DOHH2 (cell line): Measurements from ENCODE around the gene TRMT1.

Experiments
- H3F3A ChIP-seq: fragments of 200-600 bp; sonication (generic), shearing (Covaris generic); 2 replicates; pipeline ENCODE4 v1.6.0; 2016; ENCODE audit warnings: antibody characterized with exemption, mild to moderate bottlenecking; ENCODE audit not compliant: control insufficient read depth, insufficient read depth
- H3K27ac ChIP-seq: fragments of 200-600 bp; sonication (generic); 2 replicates; pipeline ENCODE4 v1.5.1; 2014; ENCODE audit warnings: low read depth, mild to moderate bottlenecking, low read length, moderate library complexity
- H3K27me3 ChIP-seq: fragments of 200-600 bp; sonication (generic); 2 replicates; pipeline ENCODE4 v1.6.1; 2014; ENCODE audit warnings: mild to moderate bottlenecking, low read length, mixed read lengths; ENCODE audit not compliant: control insufficient read depth
- H3K36me3 ChIP-seq: fragments of 200-600 bp; sonication (generic); 2 replicates; pipeline ENCODE4 v1.6.1; 2014; ENCODE audit warnings: mild to moderate bottlenecking, low read length, moderate library complexity, mixed read lengths; ENCODE audit not compliant: control insufficient read depth
- H3K4me1 ChIP-seq: fragments of 200-600 bp; sonication (generic); 2 replicates; pipeline ENCODE4 v1.6.1; 2014; ENCODE audit warnings: mild to moderate bottlenecking, low read length, mixed read lengths; ENCODE audit not compliant: control insufficient read depth
- H3K4me2 ChIP-seq: fragments of 200-600 bp; sonication (generic); 2 replicates; pipeline ENCODE4 v1.6.0; 2014; ENCODE audit warnings: mild to moderate bottlenecking, low read length, moderate library complexity
- H3K4me3 ChIP-seq: fragments of 200-600 bp; sonication (generic); 2 replicates; pipeline ENCODE4 v1.5.1; 2014; ENCODE audit warnings: mild to moderate bottlenecking, low read length, mixed read lengths
- H3K79me2 ChIP-seq: fragments of 200-600 bp; sonication (generic); 2 replicates; pipeline ENCODE4 v1.6.1; 2014; ENCODE audit warnings: mild to moderate bottlenecking, low read length, mixed read lengths; ENCODE audit not compliant: control insufficient read depth
- H3K9me2 ChIP-seq: fragments of 200-600 bp; sonication (generic); replicated peaks from 2 replicates; pipeline ENCODE4 v1.6.1; 2014; ENCODE audit warnings: mild to moderate bottlenecking, low read length, mixed read lengths; ENCODE audit not compliant: control insufficient read depth
- H3K9me3 ChIP-seq: fragments of 200-600 bp; sonication (generic); 2 replicates; pipeline ENCODE4 v1.6.1; 2014; ENCODE audit warnings: antibody characterized with exemption, low read length, mixed read lengths; ENCODE audit not compliant: control insufficient read depth, insufficient read depth
- H4K20me1 ChIP-seq: fragments of 200-600 bp; sonication (generic); 2 replicates; pipeline ENCODE4 v1.6.0; 2014; ENCODE audit warnings: low read depth, mild to moderate bottlenecking, antibody characterized with exemption, low read length, moderate library complexity; ENCODE audit not compliant: control insufficient read depth, insufficient read depth
- CTCF ChIP-seq: fragments of 200-600 bp; sonication (generic); IDR thresholded peaks from one replicate; pipeline ENCODE4 v1.5.1; 2014; ENCODE audit warnings: antibody characterized with exemption, mild to moderate bottlenecking, low read depth, low read length; ENCODE audit not compliant: poor library complexity, severe bottlenecking
- EZH2phosphoT487 ChIP-seq: fragments of 200-600 bp; sonication (generic); IDR thresholded peaks from 2 replicates; pipeline ENCODE4 v1.6.1; 2017; ENCODE audit warnings: borderline replicate concordance, mild to moderate bottlenecking, antibody characterized with exemption, low read length, moderate library complexity, mixed read lengths

Gene TRMT1

GRCh38 chr19:13095934-13096927, 20.3 kb downstream of the TRMT1 start:
- Histone ChIP-seq H3K79me2 (peaks cover 42% of the 10 kb centered on the region), H3K27ac (peak overlapping the region; percentile 87), H3K9me2 (no peaks in the 10 kb centered on the region), H3K27me3 (no peaks in the 10 kb centered on the region), H3K9me3 (no peaks in the 10 kb centered on the region), H3K4me2 (peak overlapping the region; percentile 98), H3F3A (peaks cover 35% of the 10 kb centered on the region), H3K4me1 (peaks cover 77% of the 10 kb centered on the region), H4K20me1 (no peaks in the 10 kb centered on the region; the same call in 1 of the 2 replicates), H3K4me3 (peak overlapping the region; percentile 88), H3K36me3 (peaks cover 24% of the 10 kb centered on the region)
- TF ChIP-seq CTCF (peak; percentile 25), EZH2phosphoT487 (no peak)

DNA sequence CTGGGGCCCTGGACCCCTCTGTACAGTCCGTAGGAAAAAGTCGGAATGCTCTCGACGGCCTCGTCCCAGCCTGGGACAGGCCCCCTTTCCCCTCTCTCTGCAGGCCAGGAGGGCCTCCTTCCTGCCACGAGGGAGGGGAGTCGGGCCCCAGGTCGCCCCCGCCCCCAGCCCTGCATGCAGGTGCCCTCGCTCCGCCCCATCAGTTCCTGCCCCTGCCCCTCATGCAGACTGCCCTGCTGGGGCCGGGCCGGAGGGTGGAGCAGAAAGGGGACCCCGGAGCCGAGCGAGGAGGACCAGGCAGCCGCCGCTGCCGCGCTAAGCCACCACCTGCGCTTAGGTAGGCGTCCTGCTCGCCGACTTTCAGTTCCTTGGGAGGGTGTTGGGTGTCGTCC, 21.2 kb downstream of the TRMT1 start:
- Histone ChIP-seq H3K79me2 (peaks cover 34% of the 10 kb centered on the region), H3K27ac (peak overlapping the region; percentile 87), H3K4me2 (peak overlapping the region; percentile 98), H4K20me1 (no peaks in the 10 kb centered on the region), H3K9me2 (no peaks in the 10 kb centered on the region), H3K9me3 (no peaks in the 10 kb centered on the region), H3K4me3 (peak overlapping the region; percentile 88), H3F3A (peaks cover 29% of the 10 kb centered on the region), H3K4me1 (peaks cover 69% of the 10 kb centered on the region), H3K27me3 (no peaks in the 10 kb centered on the region), H3K36me3 (peaks cover 16% of the 10 kb centered on the region)
- TF ChIP-seq CTCF: no peak
- TF ChIP-seq EZH2phosphoT487: no peak

GRCh38 chr19:13094771-13095392, 21.7 kb downstream of the TRMT1 start:
- Histone ChIP-seq H3K9me3 (no peaks in the 10 kb centered on the region), H3K4me1 (peaks cover 64% of the 10 kb centered on the region), H4K20me1 (no peaks in the 10 kb centered on the region), H3K9me2 (no peaks in the 10 kb centered on the region), H3K27me3 (no peaks in the 10 kb centered on the region), H3F3A (peaks cover 24% of the 10 kb centered on the region), H3K36me3 (peaks cover 11% of the 10 kb centered on the region), H3K4me3 (peak overlapping the region; percentile 88), H3K79me2 (peaks cover 29% of the 10 kb centered on the region), H3K27ac (peak overlapping the region; percentile 87), H3K4me2 (peak overlapping the region; percentile 98)
- TF ChIP-seq CTCF (no peak), EZH2phosphoT487 (no peak)
